ENCODE results near the gene WDFY4. TPM values are rescaled to one million over a fixed set of nuclear protein-coding genes. Genes with fewer than 3 reads are reported as not detected.

The WDFY4 gene
- total and polyA plus RNA-seq, 9 of the 15 experiments (the other 6 are each of a cell fraction or from before 2014, with no cell fraction given), result 0.01 to 0.02 (median 0.01) TPM; not detected in 6

DNA sequence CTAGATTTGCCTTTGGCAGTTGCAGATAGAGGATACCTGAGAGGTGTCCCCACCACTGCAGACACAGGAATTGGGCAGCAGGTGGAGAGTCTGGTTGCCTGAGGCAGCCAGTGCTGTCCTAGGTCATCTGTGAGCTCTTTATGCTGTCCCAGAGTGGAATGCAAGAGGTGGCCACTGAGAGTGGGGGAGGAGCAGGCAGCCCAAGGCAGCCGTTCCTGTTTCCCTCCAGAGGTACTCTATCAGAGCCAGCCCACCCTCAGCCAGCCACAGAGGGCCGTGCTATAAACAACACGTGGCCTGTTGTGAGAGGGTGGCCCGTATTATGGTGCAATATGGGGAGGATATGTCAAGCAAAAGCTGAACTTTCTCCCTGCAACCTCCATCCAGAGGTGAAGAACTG lies 246.5 kb downstream of the WDFY4 start (continued):
- no peak for TF ChIP-seq ZNF75A (CRISPR knock-in tag; IDR thresholded peaks at IDR 0.05)
- TF ChIP-seq ZNF282 (CRISPR knock-in tag; IDR thresholded peaks at IDR 0.05), result no peak
- TF ChIP-seq BCOR (IDR thresholded peaks at IDR 0.05), result no peak
- TF ChIP-seq NR2C2 (CRISPR knock-in tag; IDR thresholded peaks at IDR 0.05), result no peak
- peak; percentile 11; the same call in 1 of the 2 replicates for TF ChIP-seq NR2C2 (tag; IDR thresholded peaks at IDR 0.05)
- TF ChIP-seq CEBPB (tag; IDR thresholded peaks at IDR 0.05), result peak; percentile 16; the same call in 1 of the 2 replicates
- TF ChIP-seq, protein P1, sequence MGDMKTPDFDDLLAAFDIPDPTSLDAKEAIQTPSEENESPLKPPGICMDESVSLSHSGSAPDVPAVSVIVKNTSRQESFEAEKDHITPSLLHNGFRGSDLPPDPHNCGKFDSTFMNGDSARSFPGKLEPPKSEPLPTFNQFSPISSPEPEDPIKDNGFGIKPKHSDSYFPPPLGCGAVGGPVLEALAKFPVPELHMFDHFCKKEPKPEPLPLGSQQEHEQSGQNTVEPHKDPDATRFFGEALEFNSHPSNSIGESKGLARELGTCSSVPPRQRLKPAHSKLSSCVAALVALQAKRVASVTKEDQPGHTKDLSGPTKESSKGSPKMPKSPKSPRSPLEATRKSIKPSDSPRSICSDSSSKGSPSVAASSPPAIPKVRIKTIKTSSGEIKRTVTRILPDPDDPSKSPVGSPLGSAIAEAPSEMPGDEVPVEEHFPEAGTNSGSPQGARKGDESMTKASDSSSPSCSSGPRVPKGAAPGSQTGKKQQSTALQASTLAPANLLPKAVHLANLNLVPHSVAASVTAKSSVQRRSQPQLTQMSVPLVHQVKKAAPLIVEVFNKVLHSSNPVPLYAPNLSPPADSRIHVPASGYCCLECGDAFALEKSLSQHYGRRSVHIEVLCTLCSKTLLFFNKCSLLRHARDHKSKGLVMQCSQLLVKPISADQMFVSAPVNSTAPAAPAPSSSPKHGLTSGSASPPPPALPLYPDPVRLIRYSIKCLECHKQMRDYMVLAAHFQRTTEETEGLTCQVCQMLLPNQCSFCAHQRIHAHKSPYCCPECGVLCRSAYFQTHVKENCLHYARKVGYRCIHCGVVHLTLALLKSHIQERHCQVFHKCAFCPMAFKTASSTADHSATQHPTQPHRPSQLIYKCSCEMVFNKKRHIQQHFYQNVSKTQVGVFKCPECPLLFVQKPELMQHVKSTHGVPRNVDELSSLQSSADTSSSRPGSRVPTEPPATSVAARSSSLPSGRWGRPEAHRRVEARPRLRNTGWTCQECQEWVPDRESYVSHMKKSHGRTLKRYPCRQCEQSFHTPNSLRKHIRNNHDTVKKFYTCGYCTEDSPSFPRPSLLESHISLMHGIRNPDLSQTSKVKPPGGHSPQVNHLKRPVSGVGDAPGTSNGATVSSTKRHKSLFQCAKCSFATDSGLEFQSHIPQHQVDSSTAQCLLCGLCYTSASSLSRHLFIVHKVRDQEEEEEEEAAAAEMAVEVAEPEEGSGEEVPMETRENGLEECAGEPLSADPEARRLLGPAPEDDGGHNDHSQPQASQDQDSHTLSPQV (IDR thresholded peaks at IDR 0.05), result no peak
- TF ChIP-seq MCM7 (IDR thresholded peaks at IDR 0.05), result no peak
- no peak for TF ChIP-seq E2F3 (CRISPR knock-in tag; IDR thresholded peaks at IDR 0.05)
